ENCODE data around the gene PKNOX1.

DNA sequence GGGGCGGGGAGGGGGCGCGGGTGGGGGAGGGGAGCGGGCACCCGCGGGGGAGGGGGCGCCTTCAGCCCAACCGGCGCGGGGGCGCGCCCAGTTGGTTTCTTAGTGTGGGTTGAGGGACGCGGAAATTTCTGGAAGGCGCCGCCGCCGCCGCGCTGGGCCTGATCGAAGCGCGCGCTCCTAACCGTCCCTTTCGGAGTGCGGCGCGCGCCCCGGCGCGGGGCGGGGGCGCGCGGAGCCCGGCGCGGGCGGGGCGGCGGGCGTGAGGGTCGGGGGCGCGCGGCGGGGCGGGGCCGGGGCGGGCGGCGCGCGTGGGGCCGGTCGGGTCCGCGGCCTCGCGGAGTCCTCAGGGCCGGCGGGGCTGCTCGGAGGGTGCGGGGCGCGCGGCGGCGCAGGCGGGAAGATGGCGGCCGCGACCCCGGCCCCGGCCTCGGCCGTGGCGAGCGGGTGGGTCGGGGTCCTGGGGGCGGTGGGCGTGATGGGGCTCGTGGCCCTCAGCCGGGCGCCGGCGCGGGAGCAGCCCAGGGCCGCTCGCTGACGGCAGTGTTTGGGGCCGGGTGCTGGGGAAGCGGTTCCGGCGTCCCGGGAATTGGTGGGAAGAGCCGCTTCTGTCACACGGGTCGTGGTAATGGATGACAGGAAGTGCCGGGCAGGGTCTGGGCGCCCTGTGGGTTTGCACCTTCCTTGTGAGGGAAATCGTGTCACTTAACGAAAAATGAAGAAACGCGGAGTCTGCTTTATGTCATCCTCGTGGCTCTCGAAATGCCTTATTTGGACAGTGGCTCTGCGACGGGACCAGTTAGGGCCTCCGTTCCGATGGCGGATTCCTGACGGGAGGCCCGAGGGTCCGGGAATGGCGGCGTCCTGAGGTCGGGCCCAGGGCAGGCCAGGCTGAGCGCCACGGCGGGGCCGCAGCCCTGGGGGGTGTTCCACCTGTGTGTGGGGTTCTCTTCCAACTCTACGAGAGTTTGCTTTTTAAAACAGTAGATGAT is 764 bp downstream of the PKNOX1 start:
- TF ChIP-seq POLR2A (IDR thresholded peaks at IDR 0.05) (peak in 1 of 2 donors; percentile 25), POLR2AphosphoS5 (IDR thresholded peaks at IDR 0.05; ENCODE audit: insufficient read depth in 1 of 2, low read depth in 1 of 2) (peak in 1 of 2 donors; percentile 54)
- TF ChIP-seq, protein P1, sequence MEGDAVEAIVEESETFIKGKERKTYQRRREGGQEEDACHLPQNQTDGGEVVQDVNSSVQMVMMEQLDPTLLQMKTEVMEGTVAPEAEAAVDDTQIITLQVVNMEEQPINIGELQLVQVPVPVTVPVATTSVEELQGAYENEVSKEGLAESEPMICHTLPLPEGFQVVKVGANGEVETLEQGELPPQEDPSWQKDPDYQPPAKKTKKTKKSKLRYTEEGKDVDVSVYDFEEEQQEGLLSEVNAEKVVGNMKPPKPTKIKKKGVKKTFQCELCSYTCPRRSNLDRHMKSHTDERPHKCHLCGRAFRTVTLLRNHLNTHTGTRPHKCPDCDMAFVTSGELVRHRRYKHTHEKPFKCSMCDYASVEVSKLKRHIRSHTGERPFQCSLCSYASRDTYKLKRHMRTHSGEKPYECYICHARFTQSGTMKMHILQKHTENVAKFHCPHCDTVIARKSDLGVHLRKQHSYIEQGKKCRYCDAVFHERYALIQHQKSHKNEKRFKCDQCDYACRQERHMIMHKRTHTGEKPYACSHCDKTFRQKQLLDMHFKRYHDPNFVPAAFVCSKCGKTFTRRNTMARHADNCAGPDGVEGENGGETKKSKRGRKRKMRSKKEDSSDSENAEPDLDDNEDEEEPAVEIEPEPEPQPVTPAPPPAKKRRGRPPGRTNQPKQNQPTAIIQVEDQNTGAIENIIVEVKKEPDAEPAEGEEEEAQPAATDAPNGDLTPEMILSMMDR (IDR thresholded peaks at IDR 0.05): no peak

Measured in vagina (tissue), 2 donors.